CD14-positive monocyte (primary cell): ENCODE data around the gene SHISAL1. TPM values are rescaled to one million over a fixed set of nuclear protein-coding genes. Genes with fewer than 3 reads are reported as not detected.
"Not testable (repeated sequence)": the region's sequence is repeated elsewhere in the genome, so short reads cannot be mapped to it uniquely, and the experiment has no call there.

Experiments used
- DNase-seq, 3 donors: peaks; one replicate each; pipeline ENCODE4 v3.0.0-alpha.2; 2011 to 2022
- H2AFZ ChIP-seq: 2 replicates; pipeline ENCODE4 v1.6.0; 2012; ENCODE audit warnings: mild to moderate bottlenecking, low read depth, low read length, inconsistent platforms; ENCODE audit not compliant: insufficient read depth, poor library complexity, severe bottlenecking
- H3K27ac ChIP-seq, 2 donors: 1 replicate in 1 of 2; 2 replicates in 1 of 2; pipeline ENCODE4 v1.5.1; 2012 to 2013; ENCODE audit warnings: low read length in 2 of 2, control low read depth in 1 of 2, inconsistent platforms in 1 of 2, low read depth in 1 of 2, mild to moderate bottlenecking in 1 of 2
- H3K27me3 ChIP-seq, 2 donors: one replicate each; pipeline versions ENCODE4 v1.6.0 to v1.6.1; 2011 to 2013; ENCODE audit warnings: low read length in 2 of 2; ENCODE audit not compliant: control insufficient read depth in 2 of 2, insufficient read depth in 2 of 2
- H3K36me3 ChIP-seq, 2 donors: replicated peaks in 1 of 2; 1 replicate in 1 of 2; 2 replicates in 1 of 2; pipeline versions ENCODE4 v1.5.1 to v1.6.1; 2012 to 2013; ENCODE audit warnings: low read length in 2 of 2, control low read depth in 1 of 2, inconsistent platforms in 1 of 2, mild to moderate bottlenecking in 1 of 2; ENCODE audit not compliant: insufficient read depth in 2 of 2, control insufficient read depth in 1 of 2
- H3K4me1 ChIP-seq, 2 donors: 1 replicate in 1 of 2; 2 replicates in 1 of 2; pipeline versions ENCODE4 v1.5.1 to v1.6.1; 2012 to 2013; ENCODE audit warnings: low read length in 2 of 2, control low read depth in 1 of 2, inconsistent platforms in 1 of 2, mild to moderate bottlenecking in 1 of 2, moderate library complexity in 1 of 2; ENCODE audit not compliant: insufficient read depth in 2 of 2, control insufficient read depth in 1 of 2
- H3K4me2 ChIP-seq: replicated peaks from 2 replicates; pipeline ENCODE3; 2012; ENCODE audit warnings: low read length, moderate library complexity, mild to moderate bottlenecking; ENCODE audit not compliant: poor library complexity, severe bottlenecking; ENCODE audit errors: extremely low read depth
- H3K4me3 ChIP-seq, 3 experiments: fragments of 200-600 bp in 1 of 3; sonication (generic) in 1 of 3; replicated peaks in 1 of 3; 1 replicate in 2 of 3; 2 replicates in 1 of 3; pipeline ENCODE4 v1.5.1; 2011 to 2013; ENCODE audit warnings: low read length in 3 of 3, mild to moderate bottlenecking in 3 of 3, control low read depth in 2 of 3, low read depth in 2 of 3, inconsistent platforms in 1 of 3, moderate library complexity in 1 of 3
- H3K79me2 ChIP-seq: 2 replicates; pipeline ENCODE4 v1.6.0; 2012; ENCODE audit warnings: mild to moderate bottlenecking, control low read depth, inconsistent platforms, low read length, moderate library complexity; ENCODE audit not compliant: insufficient read depth
- H3K9ac ChIP-seq: 2 replicates; pipeline ENCODE4 v1.6.0; 2017; ENCODE audit warnings: low read length, mild to moderate bottlenecking; ENCODE audit not compliant: insufficient read depth, poor library complexity, severe bottlenecking
- H3K9me3 ChIP-seq, 2 donors: replicated peaks in 1 of 2; 1 replicate in 1 of 2; 2 replicates in 1 of 2; pipeline versions ENCODE4 v1.5.1 to v1.6.1; 2012 to 2013; ENCODE audit warnings: low read length in 2 of 2, control low read depth in 1 of 2; ENCODE audit not compliant: control insufficient read depth in 1 of 2, insufficient read depth in 1 of 2
- H4K20me1 ChIP-seq: 2 replicates; pipeline ENCODE4 v1.6.0; 2012; ENCODE audit warnings: mild to moderate bottlenecking, low read length, control low read depth, moderate library complexity; ENCODE audit not compliant: insufficient read depth
- H3K27ac Mint-ChIP-seq, 7 donors: one replicate each; pipeline ENCODE4 v1.8.0; 2020; ENCODE audit warnings: mild to moderate bottlenecking in 7 of 7, mixed read lengths in 7 of 7, moderate library complexity in 6 of 7, inconsistent platforms in 2 of 7
- H3K27me3 Mint-ChIP-seq, 3 donors: one replicate each; pipeline ENCODE4 v1.8.0; 2021 to 2022; ENCODE audit warnings: low read depth in 3 of 3, mild to moderate bottlenecking in 3 of 3, mixed read lengths in 3 of 3, moderate library complexity in 3 of 3, inconsistent platforms in 1 of 3
- H3K36me3 Mint-ChIP-seq, 2 donors: one replicate each; pipeline ENCODE4 v1.8.0; 2020; ENCODE audit warnings: mixed read lengths in 2 of 2, inconsistent platforms in 1 of 2, mild to moderate bottlenecking in 1 of 2
- H3K4me1 Mint-ChIP-seq: one replicate; pipeline ENCODE4 v1.8.0; 2020; ENCODE audit warnings: mild to moderate bottlenecking, mixed read lengths
- H3K4me3 Mint-ChIP-seq, 2 donors: one replicate each; pipeline ENCODE4 v1.8.0; 2020; ENCODE audit warnings: mild to moderate bottlenecking in 2 of 2, mixed read lengths in 2 of 2, moderate library complexity in 1 of 2
- H3K9me3 Mint-ChIP-seq, 7 donors: one replicate each; pipeline ENCODE4 v1.8.0; 2020 to 2022; ENCODE audit warnings: mixed read lengths in 7 of 7, mild to moderate bottlenecking in 6 of 7, moderate library complexity in 6 of 7, inconsistent platforms in 2 of 7
- CTCF ChIP-seq: fragments of 200-600 bp; IDR thresholded peaks from one replicate; pipeline ENCODE4 v1.8.0; 2022; ENCODE audit warnings: antibody characterized with exemption, mild to moderate bottlenecking
- WGBS: methylation state at CpG from one replicate; pipeline ENCODE4 v1.1.5; 2013; ENCODE audit warnings: missing lambda C conversion rate; ENCODE audit not compliant: insufficient coverage; 5-methylcytosine and 5-hydroxymethylcytosine counted together
- intact Hi-C, 2 donors: fragments of 100-400 bp; cut with micrococcal nuclease; formaldehyde crosslinking; loops; one replicate each; pipeline versions ENCODE4 v1.15.0 to v1.15.1; 2023
- polyA plus RNA-seq, 3 donors: library from polyadenylated mRNA; depleted of rRNA in 1 of 3; unstranded in 2 of 3; stranded (reverse) in 1 of 3; fragments of 300-500 nt in 2 of 3; fragments of >200 nt in 1 of 3; fragmentation: Illumina TruSeq in 2 of 3; gene quantifications; 1 replicate in 2 of 3; 2 replicates in 1 of 3; pipeline ENCODE4 v1.2.3, GENCODE V29; 2012 to 2021

The SHISAL1 gene
- polyA plus RNA-seq, 3 donors, result not detected

GRCh38 chr22:44237290-44237689 lies 75.5 kb downstream of the SHISAL1 start:
- DNase-seq, result no peak
- Histone ChIP-seq H3K9ac (no peak overlapping the region), H3K4me2 (no peak overlapping the region), H3K79me2 (no peaks in the 10 kb centered on the region), H3K27ac (no peak overlapping the region), H4K20me1 (no peaks in the 10 kb centered on the region), H3K36me3 (no peaks in the 10 kb centered on the region), H3K4me3 (no peak overlapping the region), H3K9me3 (no peaks in the 10 kb centered on the region), H3K4me1 (no peaks in the 10 kb centered on the region), H3K27me3 (no peaks in the 10 kb centered on the region), H2AFZ (no peak overlapping the region)
- Mint-ChIP-seq H3K4me3 (no peak overlapping the region), H3K27ac (no peak overlapping the region), H3K9me3 (peaks cover 0 to 3% (median 0%) of the 10 kb centered on the region in 7 donors), H3K4me1 (peaks cover 1% of the 10 kb centered on the region), H3K27me3 (peaks cover 8 to 13% (median 8%) of the 10 kb centered on the region in 3 donors), H3K36me3 (no peaks in the 10 kb centered on the region)
- intact Hi-C loops, result no loop called here
- TF ChIP-seq CTCF, result no peak

- H2AFZ ChIP-seq, DNase-seq, H3K79me2 ChIP-seq, H3K9ac ChIP-seq, H3K9me3 Mint-ChIP-seq, intact Hi-C loops, H3K4me1 Mint-ChIP-seq, H3K36me3 Mint-ChIP-seq, H3K27me3 ChIP-seq, H3K27ac ChIP-seq, H3K9me3 ChIP-seq, H3K36me3 ChIP-seq, H3K27ac Mint-ChIP-seq, H3K4me3 ChIP-seq, H3K4me1 ChIP-seq, H3K4me2 ChIP-seq, H4K20me1 ChIP-seq, H3K4me3 Mint-ChIP-seq: not testable (repeated sequence)
- H3K27me3 Mint-ChIP-seq, result peaks cover 5 to 11% (median 8%) of the 10 kb centered on the region in 3 donors
- WGBS, result 100% methylated on average over 2 of the region's 12 CpGs
These were observed 78.4 kb downstream of the SHISAL1 start for GRCh38 chr22:44234372-44234771.
